Measurements from ENCODE around the gene ARHGAP42. TPM values are rescaled to one million over a fixed set of nuclear protein-coding genes. Genes with fewer than 3 reads are reported as not detected.

Gene ARHGAP42
- polyA plus RNA-seq, 3 donors = 0.13 TPM; not detected in 2

DNA sequence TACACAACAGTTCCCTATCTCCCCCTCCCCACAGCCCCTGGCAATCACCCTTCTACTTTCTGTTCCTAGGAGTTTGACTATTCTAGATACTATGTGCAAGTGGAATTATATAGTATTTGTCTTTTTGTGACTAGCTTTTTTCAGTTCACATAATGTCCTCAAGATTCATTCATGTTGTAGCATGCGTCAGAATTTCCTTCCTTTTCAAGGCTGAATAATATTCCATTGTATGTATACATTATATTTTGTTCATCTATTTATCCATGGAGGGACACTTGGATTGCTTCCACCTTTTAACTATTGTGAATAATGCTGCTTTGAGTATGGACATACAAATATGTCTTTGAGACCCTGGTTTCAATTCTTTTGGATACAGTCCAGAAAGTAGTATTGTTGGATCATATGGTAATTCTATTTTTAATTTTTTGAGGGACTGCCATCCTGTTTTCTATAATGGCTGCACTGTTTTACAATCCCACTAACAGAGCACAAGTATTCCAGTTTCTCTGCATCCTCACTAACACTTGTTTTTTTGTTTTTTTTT, 128.8 kb downstream of the ARHGAP42 start:
- Histone ChIP-seq H4K20me1 (ENCODE audit: insufficient read depth, low read length) (no peaks in the 10 kb centered on the region), H3K36me3 (replicated peaks in 1 of 2; ENCODE audit: control insufficient read depth in 1 of 2, insufficient read depth in 2 of 2, low read length in 2 of 2) (no peaks in the 10 kb centered on the region), H3K4me2 (replicated peaks; ENCODE audit: extremely low read depth, low read length, poor library complexity, severe bottlenecking) (no peak overlapping the region), H3K4me3 (replicated peaks in 1 of 3; ENCODE audit: low read depth in 2 of 3, low read length in 3 of 3) (no peak overlapping the region), H3K27me3 (ENCODE audit: control insufficient read depth in 2 of 2, insufficient read depth in 2 of 2, low read length in 2 of 2) (no peaks in the 10 kb centered on the region), H3K27ac (ENCODE audit: low read depth in 1 of 2, low read length in 2 of 2) (no peak overlapping the region), H3K9me3 (replicated peaks in 1 of 2; ENCODE audit: control insufficient read depth in 1 of 2, insufficient read depth in 1 of 2, low read length in 2 of 2) (peaks cover 5 to 6% of the 10 kb centered on the region in 2 donors), H3K9ac (ENCODE audit: insufficient read depth, low read length, poor library complexity, severe bottlenecking) (no peak overlapping the region), H3K4me1 (ENCODE audit: control insufficient read depth in 1 of 2, insufficient read depth in 2 of 2, low read length in 2 of 2) (no peaks in the 10 kb centered on the region), H2AFZ (ENCODE audit: insufficient read depth, low read depth, low read length, poor library complexity, severe bottlenecking) (no peak overlapping the region), H3K79me2 (ENCODE audit: insufficient read depth, low read length) (no peaks in the 10 kb centered on the region)
- Mint-ChIP-seq H3K9me3 (peaks cover 0 to 13% (median 9%) of the 10 kb centered on the region in 7 donors), H3K27ac (no peak overlapping the region), H3K27me3 (ENCODE audit: low read depth in 3 of 3) (no peaks in the 10 kb centered on the region), H3K36me3 (no peaks in the 10 kb centered on the region), H3K4me3 (no peak overlapping the region), H3K4me1 (no peaks in the 10 kb centered on the region)
- intact Hi-C loops (cut with micrococcal nuclease) = no loop called here
- no peak for DNase-seq
- no peak for TF ChIP-seq CTCF (IDR thresholded peaks at IDR 0.05)
- no CpG with 5 or more reads among the region's 1 CpG for whole genome bisulfite sequencing (ENCODE audit: insufficient coverage)

GRCh38 chr11:100816823-100817222, 129.7 kb downstream of the ARHGAP42 start:
- H3K27me3 ChIP-seq (ENCODE audit: control insufficient read depth in 2 of 2, insufficient read depth in 2 of 2, low read length in 2 of 2) = no peaks in the 10 kb centered on the region
- no peak overlapping the region for H3K9ac ChIP-seq (ENCODE audit: insufficient read depth, low read length, poor library complexity, severe bottlenecking)
- no peak overlapping the region for H3K4me3 ChIP-seq (replicated peaks in 1 of 3; ENCODE audit: low read depth in 2 of 3, low read length in 3 of 3)
- peaks cover 5 to 6% of the 10 kb centered on the region in 2 donors for H3K9me3 ChIP-seq (replicated peaks in 1 of 2; ENCODE audit: control insufficient read depth in 1 of 2, insufficient read depth in 1 of 2, low read length in 2 of 2)
- intact Hi-C loops (cut with micrococcal nuclease) = no loop called here
- H3K27me3 Mint-ChIP-seq (ENCODE audit: low read depth in 3 of 3) = no peaks in the 10 kb centered on the region
- no peak overlapping the region for H3K4me2 ChIP-seq (replicated peaks; ENCODE audit: extremely low read depth, low read length, poor library complexity, severe bottlenecking)
- no peak overlapping the region for H3K4me3 Mint-ChIP-seq
- H3K27ac ChIP-seq (ENCODE audit: low read depth in 1 of 2, low read length in 2 of 2) = no peak overlapping the region
- H2AFZ ChIP-seq (ENCODE audit: insufficient read depth, low read depth, low read length, poor library complexity, severe bottlenecking) = no peak overlapping the region
- no peaks in the 10 kb centered on the region for H3K36me3 ChIP-seq (replicated peaks in 1 of 2; ENCODE audit: control insufficient read depth in 1 of 2, insufficient read depth in 2 of 2, low read length in 2 of 2)
- no peaks in the 10 kb centered on the region for H3K36me3 Mint-ChIP-seq
- DNase-seq = no peak
- H3K79me2 ChIP-seq (ENCODE audit: insufficient read depth, low read length) = no peaks in the 10 kb centered on the region
- H3K4me1 Mint-ChIP-seq = no peaks in the 10 kb centered on the region
- H3K9me3 Mint-ChIP-seq = peaks cover 0 to 12% (median 7%) of the 10 kb centered on the region in 7 donors
- no peak overlapping the region for H3K27ac Mint-ChIP-seq
- H4K20me1 ChIP-seq (ENCODE audit: insufficient read depth, low read length) = no peaks in the 10 kb centered on the region
- no peaks in the 10 kb centered on the region for H3K4me1 ChIP-seq (ENCODE audit: control insufficient read depth in 1 of 2, insufficient read depth in 2 of 2, low read length in 2 of 2)
- 100% methylated on average over 1 of the region's 2 CpGs for WGBS (ENCODE audit: insufficient coverage)
- TF ChIP-seq CTCF (IDR thresholded peaks at IDR 0.05) = no peak

All from CD14-positive monocyte (primary cell).